ENCODE measurements around the gene AIG1.

DNA sequence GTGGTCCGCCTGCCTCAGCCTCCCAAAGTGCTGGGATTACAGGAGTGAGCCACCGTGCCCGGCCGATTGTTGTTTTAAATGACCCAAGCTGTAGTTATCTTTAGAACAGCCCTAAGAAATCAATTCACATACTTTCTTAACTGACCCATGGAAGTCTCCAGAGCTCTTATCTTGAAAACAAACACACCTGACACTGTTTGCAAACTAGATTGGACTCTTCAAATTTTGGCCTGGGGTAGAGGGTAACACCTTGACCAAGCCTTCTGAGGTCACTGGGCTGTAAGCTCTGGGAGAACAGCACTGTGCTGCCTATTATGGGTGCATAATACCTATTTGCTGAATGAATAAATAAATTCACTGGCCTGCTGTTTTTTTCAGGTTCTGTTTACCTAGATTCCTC is 190.6 kb downstream of the AIG1 start:
- TF ChIP-seq EZH2 (IDR thresholded peaks at IDR 0.05; ENCODE audit: insufficient read depth, poor library complexity, severe bottlenecking) (no peak), EZH2phosphoT487 (IDR thresholded peaks at IDR 0.05; ENCODE audit: insufficient read depth, low read depth) (no peak)

Data from GM23248 (cell line).